Measurements from ENCODE around the gene TRIM75.

GRCh38 chr4:165016971-165017370, 36.7 kb upstream of the TRIM75 start:
- TF ChIP-seq CTCF (IDR thresholded peaks at IDR 0.05; ENCODE audit: borderline replicate concordance, extremely low read depth, low read length, poor library complexity, severe bottlenecking), result peak; percentile 15
- TF ChIP-seq EZH2 (IDR thresholded peaks at IDR 0.05; ENCODE audit: borderline replicate concordance, low read depth, low read length, severe bottlenecking), result no peak

Data from DND-41 (cell line).